SK-N-DZ (cell line): Measurements from ENCODE around the gene EML1.

Experiments used
- DNase-seq: peaks from one replicate; pipeline ENCODE4 v3.0.0-alpha.2; 2015; ENCODE audit warnings: low spot score
- small RNA-seq, 2 experiments: library from RNA; depleted of rRNA; stranded (forward); fragments of <200 nt; gene quantifications; one replicate each; pipeline ENCODE3, GENCODE V24; 2014

The EML1 gene

DNA sequence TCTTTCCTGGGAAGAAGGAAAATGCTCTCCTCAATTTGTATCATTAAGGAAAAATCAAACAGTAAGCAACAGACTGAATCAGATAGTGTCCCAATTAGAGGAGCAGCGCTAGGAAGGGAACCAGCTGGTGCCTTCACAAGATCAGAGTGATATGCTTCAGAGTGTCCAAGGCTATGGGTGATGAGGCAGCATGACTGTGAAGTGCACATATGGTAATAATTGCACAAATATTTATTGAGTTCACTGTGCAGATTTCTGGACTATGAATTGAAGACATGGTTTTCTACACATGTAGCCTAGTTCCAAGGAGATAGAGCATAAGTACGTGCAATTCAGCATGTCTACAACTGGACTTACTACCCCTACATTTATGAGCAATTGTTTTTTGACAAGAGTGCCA is 193.2 kb downstream of the EML1 start:
- no peak for DNase-seq

DNA sequence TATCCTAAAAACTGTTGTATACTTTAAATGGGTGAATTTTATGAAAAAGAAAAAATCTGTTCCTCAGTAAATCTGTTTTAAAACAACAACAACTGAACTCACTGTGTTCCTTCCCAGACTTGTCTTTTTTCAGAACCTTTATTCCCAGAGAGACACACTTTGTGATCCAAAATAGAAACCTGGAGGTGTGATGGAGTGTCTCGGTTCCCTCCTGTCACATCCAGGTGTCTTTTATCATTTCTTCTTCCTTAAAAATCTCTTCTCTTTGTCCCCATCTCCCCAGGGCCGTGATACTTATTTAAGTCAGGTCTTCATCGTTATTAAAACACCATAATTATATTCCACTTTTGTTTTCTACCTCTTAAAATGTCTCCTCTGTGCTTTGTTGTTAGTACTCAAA is 195.8 kb downstream of the EML1 start:
- no peak for DNase-seq

DNA sequence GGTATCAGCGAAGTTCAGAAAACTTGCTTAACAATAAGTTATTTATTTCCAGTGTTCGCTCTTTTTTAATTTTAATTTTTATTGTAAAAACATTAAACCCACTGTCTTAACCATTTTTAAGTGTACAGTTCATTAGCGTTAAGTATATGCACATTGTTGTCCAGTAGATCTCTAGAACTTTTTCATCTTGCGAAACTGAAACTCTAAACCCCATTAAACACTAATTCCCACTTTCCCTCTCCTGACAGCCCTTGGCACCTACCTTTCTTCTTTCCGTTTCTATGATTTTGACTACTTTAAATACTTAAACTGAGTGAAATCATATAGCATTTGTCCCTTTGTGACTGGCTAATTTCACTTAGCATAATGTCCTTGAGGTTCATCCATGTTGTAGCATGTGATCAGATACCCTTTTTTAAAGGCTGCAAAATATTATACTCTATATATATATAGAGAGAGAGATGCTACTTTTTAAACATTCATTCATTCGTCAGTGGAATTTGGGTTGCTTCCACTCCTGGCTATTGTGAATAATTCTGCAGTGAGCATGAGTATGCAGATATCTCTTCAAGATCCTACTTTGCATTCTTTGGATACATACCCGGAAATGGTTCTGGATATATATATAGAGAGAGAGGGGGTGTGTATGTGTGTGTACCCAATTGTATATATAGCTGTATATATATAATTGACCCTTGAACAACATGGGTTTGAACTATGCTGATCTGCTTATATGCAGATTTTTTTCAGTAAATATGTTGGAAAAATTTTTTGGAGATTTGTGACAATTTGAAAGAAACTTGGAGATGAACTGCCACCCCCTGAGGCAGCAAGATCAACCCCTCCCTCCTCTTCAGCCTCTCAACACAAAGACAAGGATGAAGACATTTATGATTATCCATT is 197.3 kb downstream of the EML1 start:
- no peak for DNase-seq

DNA sequence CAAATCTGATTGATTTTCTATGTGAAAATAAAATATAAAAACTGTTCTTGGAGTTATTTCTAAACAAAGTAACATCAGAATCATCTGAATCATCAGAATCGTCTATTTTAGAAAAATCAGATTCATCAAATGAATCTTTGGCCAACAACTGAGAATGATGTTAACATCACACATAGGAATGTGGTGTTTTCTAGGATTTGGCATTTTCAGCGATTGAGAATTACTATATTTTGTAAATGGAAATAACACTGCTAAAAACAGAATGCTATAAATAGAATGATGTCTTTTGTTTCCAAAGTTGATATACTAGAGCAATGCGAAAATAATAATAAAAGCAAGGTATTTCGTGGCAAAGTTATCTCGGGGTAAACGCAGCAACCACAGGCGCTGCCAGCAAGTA is 198.1 kb downstream of the EML1 start:
- DNase-seq = no peak

Small RNA genes within 50 kb of the gene (small RNA-seq; reads per million reads assigned to genes)
- 0 to 0.31 reads per million in 2 experiments for gene RNU1-47P
